GM11168 (cell line): ENCODE results near the gene TNS3.

ENCODE experiments used
- in situ Hi-C: fragments of 300-500 bp; cut with MboI; formaldehyde crosslinking; loops from one replicate; pipeline ENCODE4 v1.12.0; 2022; ENCODE audit warnings: low sequenced_read_pairs; ENCODE audit not compliant: unreplicated experiment

Gene TNS3

DNA sequence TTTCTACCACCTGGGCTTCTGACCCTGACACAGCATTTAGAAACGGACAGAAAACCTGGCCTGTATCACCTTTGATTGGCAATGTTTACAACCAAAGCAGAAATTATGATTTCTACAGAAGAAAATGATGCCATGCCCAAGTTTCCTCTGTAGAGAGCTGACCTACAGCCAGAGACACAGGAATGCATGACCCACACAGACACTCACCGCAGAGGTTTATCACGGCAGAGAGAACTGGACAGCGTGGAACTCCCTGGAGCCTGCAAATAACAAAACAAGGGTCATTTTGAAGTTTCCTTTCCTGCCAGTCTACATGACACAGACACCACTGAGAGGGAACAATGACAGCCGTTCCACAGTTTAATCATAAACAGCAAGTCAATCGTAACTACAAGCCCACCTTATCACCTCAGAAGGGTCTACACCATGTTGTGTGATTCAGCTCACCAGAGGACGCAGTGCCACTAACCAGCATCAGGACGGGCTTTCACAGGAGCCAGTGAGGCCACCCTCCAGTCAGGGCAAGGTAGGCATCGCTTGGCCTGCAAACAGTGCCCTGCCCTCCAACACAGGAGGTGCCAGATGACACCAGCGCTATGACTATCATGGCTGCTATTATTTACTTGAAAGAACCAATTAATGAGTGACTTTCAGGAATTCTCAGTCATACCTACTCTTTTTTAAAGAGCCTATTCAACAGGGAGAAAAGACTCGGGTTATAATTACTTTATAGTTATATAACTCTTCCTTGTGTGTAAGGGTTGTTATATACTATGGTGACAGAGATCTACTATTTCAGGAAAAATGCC, 139.9 kb downstream of the TNS3 start:
- in situ Hi-C loops, result loop anchor here (10.0 kb wide), 1 partner anchor 383 kb away; no protein-coding TSS in a partner anchor

DNA sequence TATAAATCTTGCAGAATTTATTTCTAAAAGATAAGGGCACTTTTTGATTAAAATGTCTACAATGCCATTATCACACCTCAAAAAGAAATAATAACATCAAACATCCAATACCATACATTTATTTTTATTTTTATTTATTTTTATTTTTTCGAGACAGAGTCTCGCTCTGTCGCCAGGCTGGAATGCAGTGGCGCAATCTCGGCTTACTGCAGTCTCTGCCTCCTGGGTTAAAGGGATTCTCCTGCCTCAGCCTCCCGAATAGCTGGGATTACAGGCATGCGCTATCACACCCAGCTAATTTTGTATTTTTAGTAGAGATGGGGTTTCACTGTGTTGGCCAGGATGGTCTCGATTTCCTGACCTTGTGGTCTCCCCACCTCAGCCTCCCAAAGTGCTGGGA, 140.9 kb downstream of the TNS3 start:
- in situ Hi-C loops, result loop anchor here (10.0 kb wide), 1 partner anchor 384 kb away; no protein-coding TSS in a partner anchor

DNA sequence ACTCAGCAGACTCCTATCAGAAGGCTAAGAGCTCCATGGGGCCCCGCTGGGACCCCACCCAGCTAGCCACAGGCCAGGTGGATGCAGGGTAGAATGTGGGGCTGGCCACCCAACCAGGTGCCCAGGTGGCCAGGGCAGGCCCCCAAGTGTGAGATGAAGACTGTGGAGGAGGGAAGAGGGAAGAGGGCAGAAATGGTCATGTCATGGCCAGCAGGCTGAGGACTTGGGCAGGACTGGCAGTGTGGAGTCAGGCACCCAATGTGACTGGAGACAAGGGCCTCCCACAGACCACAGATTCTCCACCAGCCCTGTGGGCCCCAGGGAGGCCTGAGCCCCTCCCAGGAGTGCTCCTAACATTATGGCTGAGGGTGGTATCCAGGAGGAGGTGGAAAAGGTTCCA, 141.6 kb downstream of the TNS3 start:
- in situ Hi-C loops, result loop anchor here (10.0 kb wide), 1 partner anchor 384 kb away; no protein-coding TSS in a partner anchor

DNA sequence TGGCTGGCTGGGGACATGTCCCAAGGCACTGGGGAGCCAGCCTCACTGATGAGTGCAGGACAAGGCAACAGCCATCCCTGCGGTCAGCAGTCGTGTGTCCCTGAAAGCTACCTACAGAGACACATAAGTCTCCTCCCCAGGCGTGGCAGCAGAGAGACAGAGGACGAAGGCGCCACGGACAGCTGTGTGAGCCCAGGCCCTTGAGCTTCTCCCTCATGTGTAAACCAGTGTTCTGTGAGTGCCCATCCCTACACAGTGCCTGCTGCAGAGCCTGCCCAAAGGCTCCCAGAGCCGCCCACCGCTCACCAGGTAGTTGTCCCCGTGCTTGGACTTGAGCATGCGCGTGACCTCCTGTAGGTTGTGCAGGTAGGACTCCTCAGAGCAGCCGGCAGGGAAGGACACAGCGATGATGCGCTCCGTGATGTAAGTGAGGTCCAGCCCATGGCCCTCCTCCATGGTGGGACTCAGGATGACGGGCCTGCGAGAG, 142.7 kb downstream of the TNS3 start:
- in situ Hi-C loops, result no loop called here

DNA sequence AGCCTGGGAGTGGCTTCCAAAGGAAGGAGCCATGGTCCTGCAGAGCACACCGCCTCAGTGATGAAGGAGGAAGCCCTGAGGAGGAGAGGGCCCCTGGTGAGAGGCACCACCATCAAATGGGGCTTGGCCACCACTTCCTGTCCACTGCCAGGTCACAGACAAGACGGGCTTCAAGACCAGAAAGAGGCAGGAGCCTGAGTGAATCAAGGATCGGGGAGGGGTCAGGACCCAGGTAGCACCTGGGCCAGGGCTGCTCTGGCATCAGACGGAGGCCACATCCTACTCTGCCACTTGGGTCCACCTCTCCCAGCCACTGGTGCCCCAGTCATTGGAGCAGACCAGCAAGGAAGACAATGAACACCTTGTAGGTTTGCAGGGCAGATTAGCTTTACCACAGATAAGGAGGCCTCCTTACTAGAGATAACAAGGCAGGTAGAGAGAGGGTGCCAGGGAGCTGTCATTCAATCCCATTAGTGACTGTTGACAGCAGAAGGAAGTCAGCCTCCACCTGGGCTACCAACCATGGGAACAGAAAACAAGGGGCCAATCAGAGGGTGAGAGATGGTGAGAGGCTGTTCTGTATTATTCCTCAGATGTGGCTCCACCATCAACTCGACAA, 143.4 kb downstream of the TNS3 start:
- in situ Hi-C loops, result no loop called here

DNA sequence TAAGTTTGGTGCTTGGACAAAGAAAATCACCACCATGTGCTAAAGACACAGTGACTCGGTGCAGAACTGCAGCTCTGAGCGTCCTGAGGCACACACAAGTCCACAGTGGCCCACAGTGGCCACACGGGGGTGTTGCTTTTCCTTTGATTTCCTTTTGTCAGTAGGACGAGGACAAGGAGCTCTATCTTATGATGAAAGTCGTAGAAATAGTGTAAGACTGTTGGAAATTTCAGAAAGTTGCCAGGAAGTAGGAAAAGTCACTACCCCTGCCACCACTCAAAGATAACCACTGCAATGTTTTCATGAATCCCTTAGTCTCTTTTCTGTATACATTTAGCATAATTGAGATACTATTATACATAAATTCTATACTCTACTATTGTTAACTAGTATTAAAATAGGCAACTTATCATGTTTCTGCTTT, 146.0 kb downstream of the TNS3 start:
- in situ Hi-C loops, result no loop called here

DNA sequence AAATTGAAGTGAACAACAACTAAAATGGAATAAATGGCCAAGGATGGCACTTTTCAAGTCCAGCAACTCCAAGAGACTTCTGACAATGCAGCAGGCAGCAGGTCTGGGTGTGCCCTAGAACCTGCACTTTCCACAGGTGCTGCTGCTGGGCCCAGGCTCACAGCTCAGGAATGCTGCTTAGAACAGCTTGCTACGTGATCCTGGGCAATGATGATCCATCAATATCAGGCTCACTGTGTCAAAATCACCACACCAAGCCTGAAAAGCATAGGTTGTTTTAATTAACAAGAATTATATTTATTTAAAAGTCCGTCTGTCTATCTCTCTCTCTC, 148.4 kb downstream of the TNS3 start:
- in situ Hi-C loops, result no loop called here

DNA sequence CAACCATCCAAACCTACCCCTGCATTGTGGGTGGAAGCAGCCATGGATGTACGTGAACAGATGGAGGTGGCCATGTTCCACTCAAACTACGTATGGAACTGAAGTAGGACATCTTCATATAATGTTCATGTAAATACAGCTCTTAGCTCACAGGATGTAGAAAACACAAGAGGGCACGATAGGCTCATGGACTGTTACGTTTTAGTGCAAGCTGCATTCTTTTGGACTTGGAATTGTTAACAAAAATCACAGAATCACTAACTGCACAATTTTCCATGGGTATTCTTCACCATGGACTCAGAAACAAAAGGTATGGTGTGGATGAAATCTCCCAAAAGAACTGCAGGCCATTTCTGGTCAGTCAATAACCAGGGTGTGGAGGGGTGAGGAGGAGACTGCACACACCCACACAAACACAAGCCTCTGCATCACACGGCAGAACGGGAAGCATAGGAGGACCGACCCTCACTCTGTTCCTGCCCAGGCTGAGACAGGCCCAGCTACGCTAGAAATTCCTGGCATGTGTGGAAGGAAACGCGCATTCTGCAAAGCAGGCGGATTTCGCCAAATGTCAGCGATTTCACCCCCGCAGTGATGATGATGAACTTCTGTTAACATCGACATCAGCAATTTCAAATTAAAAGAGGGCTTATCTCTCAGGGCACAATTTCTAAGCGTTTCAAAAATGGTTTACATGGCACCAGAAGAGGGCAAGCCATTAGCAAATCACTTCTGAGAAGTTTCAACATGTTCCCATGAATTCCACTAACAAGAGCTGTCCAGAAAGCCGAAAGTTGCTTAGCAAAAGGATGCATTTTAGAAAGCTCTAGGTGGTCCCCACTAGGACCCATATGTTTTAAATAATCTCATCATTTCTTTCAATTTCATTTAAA, 149.0 kb downstream of the TNS3 start:
- in situ Hi-C loops, result no loop called here

DNA sequence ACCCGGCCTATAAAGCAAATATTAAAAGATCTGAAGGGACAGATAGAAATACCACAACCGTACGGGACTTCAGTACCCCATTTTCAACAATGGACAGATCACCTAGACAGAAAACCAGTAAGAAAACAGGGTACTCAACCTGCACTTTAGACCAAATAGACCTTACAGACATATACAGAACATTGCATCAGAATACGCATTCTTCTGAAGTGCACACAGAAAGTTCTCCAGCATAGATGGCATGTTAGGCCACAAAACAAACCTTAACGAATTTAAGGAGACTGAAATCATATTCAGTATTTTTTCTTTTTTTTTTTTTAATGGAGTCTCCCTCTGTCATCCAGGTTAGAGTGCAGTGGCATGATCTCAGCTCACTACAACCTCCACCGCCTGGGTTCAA, 151.5 kb downstream of the TNS3 start:
- in situ Hi-C loops, result no loop called here

DNA sequence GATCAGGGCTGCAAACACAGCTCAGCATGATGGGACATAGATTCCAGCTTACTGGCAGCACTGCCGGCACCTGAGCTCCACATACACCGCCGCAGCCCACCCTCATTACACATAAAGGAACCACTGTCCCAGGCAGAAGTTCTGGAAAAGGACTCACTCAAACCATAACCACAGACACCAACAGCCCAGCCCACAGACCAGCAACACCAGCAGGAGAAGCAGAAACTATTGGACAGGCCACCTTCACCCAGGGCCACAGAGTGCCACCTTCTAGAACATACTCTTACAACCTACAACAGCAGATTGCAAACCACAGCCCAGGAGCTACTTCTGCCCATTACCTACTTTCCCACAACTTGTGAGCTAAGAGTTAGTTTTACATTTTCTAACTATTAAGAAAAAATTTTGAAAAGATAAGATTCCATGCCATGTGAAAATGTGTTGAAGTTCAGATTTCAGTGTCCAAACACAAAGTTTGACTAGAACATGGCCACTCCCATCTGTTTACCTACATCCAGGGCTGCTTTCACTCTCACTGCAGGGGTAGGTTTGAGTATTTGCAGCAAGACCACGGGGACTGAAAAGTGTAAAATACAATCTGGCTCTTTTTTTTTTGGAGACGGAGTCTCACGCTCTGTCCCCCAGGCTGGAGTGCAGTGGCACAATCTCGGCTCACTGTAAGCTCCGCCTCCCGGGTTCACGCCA, 153.0 kb downstream of the TNS3 start:
- in situ Hi-C loops, result no loop called here

DNA sequence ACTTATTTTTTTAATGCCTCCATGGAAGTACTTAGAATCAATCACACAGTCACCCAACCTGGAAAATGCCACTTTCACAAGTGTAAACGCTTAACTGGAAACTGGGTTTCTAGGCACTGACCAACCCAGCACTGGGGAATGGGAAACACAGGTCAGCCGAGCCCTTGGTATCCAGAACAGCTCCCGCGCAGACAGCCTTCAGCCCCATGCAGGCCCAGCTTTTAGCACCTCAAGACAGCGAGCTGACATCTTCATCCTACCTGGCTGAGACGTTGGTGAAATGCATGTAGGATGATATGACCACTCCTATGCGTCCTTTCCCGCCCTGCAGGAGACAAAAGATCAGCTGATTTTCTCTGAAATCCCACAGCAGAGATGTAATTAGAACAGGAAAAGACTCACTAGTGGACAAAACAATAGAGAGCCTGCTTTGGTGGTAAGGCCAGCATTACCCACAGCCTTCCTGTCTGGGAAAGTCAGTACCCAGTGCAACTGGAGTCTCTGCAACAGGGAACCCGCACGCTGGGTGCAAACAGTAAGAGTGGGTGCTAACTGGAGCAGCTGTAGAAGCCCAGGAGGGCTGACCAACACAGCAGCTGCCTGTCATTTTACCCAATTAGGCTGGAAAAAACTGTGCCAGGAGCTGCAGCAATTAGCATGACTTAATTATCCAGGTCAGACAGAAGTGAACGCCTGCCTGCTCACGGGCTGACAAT, 153.7 kb downstream of the TNS3 start:
- in situ Hi-C loops, result no loop called here

DNA sequence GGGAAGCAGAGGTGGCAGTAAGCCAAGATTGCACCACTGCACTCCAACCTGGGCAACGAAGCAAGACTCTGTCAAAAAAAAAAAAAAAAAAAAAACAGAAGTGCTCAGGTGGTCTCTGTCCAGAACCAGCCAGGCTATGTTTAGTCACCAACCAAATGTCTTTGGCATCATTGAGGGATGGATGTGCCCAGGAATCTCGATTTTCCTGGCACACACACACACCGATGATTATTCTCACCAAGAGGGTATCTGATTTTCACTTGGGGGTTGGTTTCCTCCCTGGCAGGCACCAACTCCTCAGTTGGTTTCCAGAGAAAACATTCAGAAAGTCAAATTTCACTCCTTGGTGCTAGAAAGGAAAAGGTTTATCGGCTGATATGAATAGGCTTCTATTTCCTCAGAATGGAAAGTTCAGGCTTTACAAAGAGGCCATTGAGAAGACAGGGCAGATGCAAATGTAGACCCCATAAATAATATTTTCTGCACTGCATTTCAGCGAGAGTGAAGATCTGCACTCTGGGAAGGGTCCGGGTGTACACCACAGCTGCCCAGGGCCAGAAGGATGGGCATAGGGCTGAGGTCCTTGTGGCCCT, 154.8 kb downstream of the TNS3 start:
- in situ Hi-C loops, result no loop called here

DNA sequence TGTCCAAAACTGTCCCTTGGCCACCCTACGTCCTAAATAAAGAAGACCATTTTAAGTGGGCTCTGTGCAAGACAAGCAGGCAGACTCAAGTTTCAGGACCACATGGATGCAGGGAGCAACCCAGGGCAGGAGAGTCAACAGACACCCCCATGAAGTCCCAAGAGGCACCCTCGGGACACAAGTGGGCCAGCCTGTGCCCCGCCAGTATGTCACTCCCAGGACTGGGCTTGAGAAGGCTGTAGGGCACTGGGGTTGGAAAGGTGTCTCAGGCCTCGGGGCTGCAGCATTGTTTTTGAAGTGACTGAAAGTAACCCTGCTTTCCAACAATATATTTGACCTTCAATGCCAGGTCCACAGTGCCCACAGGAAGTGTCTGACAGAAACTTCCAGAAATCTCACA, 157.4 kb downstream of the TNS3 start:
- in situ Hi-C loops, result no loop called here

DNA sequence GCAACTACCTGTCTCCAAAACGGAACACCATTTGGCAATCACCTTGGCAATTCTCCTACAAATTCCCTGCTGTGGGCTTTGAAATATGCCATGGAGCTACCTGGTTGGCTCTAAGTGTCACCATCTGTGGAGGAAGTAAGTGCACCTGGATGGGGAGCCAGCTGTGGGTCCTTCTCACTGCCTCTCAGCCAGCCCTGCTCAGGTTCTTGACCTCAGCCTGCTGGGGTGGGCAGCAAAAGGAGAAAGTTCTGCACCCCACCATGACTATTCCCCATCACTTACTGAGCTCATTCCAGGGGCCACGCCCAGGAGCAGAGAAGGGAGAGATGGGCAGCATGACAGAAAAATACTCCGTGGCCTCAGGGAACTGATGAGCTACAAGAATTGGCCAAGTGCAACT, 158.7 kb downstream of the TNS3 start:
- in situ Hi-C loops, result no loop called here

DNA sequence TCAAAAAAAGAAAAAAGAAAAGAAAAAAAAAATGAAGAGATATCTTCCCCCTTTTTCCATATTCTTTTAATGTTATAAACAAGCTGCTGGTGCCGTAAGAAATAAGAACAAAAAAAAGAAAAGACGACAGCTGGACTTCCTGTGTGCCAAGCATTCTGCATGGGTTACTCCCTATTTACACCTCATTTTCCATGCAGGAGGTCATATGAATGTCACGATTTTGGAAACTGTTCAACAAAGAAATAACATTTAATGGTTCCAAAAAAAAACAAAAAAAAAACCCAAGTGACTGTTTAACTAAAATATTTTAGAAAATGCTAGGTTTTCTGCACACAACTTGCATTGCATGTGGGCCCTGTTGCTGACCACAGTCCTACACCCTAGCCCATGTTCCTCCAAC, 159.3 kb downstream of the TNS3 start:
- in situ Hi-C loops, result no loop called here

DNA sequence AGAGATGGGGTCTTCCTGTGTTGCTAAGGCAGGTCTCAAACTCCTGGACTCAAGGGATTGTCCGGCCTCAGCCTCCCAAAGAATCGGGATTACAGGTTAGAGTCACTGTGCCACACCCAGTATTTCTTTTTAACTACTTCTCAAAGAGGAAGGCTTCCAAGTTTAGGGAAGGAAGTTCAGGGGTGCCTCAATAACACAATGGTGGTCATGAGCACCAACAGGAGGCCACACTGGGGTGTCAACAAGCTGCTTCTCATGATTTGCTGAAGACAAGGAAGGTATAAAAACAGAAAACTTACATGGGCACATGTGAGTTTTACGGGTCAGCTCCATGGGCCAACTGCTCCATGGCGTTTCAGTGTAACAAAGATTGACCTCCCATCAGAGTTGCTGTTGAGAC, 160.5 kb downstream of the TNS3 start:
- in situ Hi-C loops, result no loop called here

DNA sequence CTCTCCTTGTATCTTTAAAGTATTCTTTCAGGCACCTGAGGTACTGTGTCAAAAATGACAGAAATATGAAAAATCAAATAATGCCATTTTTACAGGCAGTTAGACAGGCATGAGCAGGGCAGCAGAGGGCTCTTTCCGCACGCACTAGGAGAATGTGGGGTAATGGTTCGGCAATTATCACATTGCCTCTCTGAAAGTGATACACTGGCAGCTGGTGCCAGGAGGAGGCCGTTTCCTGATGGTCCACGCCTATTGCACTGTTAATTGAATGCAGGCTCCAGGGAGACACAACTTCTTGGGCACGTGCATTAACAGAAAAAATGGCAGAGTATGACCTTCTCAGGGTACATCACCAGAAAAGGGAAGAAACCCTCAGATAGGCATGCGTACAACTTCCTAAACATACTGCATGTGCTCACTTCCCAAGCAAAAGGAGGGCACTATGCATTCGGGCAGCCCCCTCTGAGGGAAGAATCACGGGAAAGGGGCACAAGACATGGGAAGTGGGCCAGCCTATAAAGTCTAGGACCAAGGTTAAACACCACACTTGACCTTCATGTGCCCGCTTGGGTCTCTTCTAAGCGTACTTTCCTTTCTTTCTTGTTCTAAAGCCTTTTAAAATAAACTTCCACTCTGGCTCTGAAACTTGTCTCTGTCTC, 161.7 kb downstream of the TNS3 start:
- in situ Hi-C loops, result no loop called here

DNA sequence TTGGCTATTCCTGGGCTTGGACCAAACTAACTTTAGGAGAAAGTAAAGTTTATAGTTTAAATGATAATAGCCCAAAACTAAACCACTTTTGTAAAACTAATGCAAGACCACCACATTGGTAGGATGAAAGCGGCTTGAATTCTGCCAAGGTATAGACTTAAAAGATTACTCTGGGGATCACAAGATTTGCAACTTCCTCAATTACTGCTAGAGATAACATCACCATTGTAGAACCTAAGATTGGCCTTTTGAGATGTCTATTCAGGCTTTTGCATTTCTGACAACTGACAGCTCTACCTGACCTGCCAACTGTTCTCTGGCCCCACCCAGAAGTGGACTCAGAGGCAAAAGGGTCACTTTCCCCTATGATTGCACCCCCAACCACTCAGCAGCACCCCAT, 162.4 kb downstream of the TNS3 start:
- in situ Hi-C loops, result no loop called here
